Measurements from ENCODE around the gene NCBP2.
"Not testable (repeated sequence)": the region's sequence is repeated elsewhere in the genome, so short reads cannot be mapped to it uniquely, and the experiment has no call there.

Gene NCBP2

DNA sequence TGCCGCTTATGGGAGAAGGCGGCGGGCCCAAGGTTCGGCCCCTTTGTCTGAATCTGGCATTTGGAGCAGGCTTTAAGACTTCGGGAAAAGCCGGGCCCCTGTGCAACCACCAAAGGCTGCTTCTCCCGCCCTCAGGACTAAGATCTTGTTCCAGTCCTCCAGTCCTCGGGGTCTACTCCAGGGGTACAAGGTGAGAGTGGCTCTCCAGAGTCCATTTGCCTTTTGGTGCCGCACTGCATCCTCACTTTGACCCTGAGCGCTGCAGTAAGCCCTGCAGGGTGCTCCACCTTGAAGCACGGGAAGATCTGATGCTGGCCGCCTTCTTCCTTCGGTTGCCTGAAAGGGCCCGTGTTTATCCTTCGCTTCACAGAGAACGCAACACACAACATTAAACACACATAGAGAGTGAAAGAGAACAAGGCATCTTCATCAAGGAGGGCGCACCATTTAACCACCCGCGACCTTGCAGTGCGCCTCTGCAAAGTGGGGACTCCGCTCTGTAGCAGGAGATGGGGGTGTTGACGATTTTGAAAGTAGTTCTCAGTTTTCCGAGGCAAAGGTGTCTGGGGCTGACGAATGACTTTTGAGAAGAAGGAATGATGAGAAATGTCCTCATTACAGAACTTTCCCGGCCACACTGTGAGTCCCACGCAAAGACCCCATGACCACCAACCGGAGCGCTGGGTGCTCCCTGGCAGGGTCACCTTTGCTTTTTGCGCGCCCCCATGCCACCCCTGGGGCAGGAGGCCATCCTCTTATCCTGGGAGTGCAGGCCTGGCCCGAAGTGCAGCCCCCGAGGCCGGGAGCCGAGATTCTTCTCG is 25.3 kb upstream of the NCBP2 start:
- DNase-seq: no peak

DNA sequence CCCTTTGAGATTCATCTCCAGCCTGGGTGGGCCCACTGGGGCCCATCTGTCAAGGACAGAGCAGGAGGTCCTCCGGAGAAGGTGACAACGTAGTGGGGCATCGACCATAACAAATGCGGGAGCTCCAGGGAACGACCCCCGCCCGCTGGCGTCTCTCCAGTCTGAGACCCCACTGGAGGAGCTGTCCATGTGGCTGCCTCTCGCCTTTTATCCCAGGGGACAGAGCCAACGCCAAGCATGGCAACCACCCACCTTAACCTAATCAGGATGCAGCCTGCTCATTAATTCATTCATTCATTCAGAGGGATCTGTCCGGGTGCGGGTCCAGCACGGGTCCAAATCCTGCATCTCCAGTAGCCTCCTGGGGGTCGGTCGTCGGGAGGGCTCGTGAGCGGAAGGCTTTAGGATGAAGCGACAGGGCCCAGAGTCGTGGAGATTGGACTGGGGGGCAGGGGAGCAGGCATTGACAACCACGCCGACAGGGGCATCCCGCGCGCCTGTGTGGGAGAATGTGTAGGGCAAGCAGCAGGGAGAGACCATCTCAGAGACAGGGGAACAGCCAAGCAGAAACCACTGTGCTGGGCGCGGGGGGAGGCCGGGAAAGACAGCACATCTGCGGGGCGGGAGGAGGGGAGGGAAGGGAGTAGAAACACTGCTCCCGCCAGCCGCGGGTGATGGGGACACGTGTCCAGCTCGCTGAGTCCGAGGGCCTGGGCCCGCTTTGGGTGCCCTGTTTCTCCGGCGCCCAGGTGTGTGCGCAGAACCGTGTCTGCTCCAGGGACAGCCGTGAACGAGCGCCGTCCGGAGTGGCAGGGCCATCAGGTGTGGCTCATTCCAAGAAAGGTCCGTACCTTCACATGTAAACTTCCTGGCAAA is 24.4 kb upstream of the NCBP2 start:
- no peak for DNase-seq

DNA sequence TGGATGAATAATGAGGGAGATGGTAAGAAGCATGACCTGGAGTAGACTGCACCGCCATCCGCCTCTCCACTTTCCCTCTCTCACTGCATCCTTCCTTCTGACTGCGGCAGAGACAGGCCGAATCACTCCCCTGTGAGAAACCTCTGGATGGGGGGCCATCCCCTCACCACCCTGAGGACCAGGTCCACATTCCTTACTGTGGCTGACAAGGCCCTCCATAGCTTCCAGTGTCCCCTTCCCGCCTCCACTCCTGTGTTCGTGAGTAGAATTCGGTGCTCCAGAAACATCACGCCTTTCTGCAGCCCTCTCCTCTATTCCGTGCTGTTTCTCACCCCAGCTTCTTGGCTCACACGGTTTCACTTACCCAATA is 23.5 kb upstream of the NCBP2 start:
- DNase-seq: no peak

DNA sequence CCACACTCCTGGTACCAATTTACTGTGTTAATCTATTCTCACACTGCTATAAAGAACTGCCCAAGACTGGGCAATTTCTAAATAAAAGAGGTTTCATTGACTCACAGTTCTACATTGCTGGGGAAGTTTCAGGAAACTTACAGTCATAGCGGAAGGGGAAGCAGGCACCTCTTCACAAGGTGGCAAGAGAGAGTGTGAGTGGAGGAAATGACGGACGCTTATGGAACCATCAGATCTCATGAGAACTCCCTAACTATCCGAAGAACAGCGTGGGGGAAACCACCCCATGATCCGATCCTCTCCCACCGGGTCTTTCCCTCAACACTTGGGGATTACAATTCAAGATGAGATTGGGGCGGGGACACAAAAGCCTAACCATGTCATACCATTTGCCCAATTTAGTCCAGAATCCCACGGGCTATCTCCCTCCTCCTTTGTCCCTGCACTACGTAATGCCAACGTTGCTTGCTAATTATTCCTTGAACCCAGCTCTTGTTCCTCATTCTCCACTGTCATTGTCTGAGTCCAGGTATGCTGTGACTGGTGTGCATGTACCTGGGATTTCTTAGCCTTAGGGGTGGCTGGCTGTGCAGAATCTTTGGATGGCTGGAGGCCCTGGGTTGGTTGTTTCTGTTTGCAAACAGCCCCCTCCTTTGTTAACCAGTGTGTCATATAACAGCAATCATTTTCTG is 22.9 kb upstream of the NCBP2 start:
- no peak for DNase-seq

DNA sequence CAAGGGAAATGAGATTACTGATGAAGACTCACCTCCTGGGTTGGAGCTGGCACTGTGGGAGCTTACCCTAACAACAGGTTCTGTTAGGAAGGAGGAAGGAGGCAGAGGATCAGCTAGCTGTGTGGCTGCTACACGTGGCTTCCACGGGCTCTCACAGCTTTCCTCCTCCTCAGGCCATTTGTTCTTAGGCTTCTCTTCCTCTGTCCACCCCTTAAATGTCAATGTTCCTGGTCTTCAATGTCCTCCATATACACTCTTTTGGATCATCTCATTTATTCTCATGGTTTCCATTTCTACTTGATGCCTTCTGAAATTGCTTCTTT is 21.3 kb upstream of the NCBP2 start:
- no peak for DNase-seq

DNA sequence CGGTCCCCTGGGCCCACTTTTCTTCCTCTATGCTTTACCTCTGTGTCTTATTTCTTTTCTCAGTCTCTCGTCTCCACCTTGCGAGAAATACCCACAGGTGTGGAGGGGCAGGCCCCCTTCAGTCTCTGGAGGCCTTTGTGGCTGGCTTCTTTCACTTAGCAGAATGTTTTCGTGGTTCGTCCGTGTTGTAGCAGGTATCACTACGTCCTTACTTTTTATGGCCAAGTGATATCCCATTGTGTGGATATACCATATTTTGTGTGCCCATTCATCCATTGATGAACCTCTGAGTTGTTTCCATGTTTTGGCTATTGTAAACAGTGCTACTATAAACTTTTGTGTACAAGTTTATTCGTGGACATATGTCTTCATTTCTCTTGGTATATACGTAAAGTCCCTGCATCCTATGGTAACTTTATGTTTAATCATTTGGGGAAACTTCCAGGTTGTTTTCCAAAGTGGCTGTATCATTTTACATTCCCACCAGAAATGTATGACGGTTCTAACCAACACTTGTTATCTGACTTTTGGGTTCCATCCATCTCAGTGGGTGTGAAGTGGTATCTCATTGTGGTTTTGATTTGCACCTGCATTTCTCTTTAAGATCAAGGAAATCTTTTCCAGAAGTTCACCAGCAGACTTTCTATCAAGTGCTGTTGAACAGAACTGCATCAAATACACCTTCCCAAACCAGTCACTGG is 20.8 kb upstream of the NCBP2 start:
- no peak for DNase-seq

DNA sequence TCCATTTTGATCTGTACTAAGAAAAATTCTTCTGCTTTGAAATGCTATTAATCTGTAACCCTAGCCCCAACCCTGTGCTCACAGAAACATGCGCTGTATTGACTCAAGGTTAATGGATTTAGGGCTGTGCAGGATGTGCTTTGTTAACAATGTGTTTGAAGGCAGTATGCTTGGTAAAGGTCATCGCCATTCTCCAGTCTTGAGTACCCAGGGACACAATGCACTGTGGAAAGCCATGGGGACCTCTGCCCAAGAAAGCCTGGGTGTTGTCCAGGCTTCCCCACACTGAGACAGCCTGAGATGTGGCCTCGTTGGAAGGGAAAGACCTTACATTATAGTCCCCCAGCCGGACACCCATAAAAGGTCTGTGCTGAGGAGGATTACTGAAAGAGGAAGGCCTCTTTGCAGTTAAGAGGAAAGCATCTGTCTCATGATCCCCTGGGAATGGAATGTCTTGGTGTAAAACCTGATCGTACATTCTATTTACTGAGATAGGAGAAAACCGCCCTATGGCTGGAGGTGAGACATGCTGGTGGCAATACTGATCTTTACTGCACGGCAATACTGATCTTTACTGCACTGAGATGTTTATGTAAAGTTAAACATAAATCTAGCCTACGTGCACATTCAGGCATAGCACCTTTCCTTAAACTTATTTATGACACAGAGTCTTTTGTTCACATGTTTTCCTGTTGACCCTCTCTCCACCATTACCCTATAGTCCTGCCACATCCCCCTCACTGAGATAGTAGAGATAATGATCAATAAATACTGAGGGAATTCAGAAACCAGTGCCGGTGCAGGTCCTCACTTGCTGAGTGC is 20.0 kb upstream of the NCBP2 start:
- no peak for DNase-seq

DNA sequence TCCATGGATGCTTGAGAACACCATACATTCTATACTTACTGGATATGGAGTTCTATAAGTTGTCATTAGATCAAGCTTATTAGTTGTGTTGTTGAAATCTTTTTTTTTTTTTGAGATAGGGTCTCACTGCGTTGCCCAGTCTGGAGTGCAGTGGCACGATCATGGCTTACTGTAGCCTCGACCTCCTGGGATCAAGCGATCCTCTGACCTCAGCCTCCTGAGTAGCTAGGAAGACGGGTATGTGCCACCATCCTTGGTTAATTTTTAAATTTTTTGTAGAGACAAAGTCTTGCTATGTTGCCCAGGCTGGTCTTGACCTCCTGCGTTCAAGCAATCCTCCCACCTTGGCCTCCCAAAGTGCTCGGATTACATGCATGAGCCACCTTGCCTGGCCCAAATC is 12.5 kb upstream of the NCBP2 start:
- DNase-seq: no peak

DNA sequence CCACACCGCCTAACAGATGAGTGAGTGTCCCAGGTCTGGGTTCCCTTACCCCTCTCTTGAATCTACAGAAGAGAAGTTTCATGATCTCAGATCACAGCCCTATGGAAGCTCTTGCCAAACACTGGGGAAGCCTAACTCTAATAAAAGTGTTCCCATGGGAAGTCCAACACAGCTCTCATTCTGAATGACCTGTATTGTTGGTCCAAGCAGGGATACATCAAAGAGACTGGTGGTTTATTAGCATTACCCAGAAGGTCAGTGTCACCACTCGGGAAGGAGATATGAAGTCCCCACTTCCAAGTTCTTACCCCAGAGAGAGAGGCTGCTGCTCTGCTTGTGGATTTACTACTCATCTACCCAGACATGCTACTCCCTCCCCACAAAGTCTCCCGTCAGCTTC is 9.0 kb upstream of the NCBP2 start:
- no peak for DNase-seq

DNA sequence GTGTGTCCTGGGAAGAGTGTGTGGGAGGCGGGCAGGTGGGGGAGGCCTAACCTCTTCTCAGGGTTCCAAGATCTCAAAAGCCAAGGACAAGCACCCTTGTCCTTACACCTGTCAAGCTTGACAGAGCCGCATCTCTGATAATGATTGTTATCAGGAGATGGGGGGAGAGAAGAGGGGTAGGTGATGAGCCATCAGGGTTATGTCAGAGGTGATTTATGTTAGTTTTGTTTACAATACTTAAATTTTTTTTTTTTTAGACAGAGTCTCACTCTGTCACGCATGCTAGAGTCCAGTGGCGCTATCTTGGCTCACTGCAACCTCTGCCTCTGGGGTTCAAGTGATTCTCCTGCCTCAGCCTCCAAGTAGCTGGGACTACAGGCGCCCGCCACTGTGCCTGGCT is 7.4 kb upstream of the NCBP2 start:
- no peak for DNase-seq

DNA sequence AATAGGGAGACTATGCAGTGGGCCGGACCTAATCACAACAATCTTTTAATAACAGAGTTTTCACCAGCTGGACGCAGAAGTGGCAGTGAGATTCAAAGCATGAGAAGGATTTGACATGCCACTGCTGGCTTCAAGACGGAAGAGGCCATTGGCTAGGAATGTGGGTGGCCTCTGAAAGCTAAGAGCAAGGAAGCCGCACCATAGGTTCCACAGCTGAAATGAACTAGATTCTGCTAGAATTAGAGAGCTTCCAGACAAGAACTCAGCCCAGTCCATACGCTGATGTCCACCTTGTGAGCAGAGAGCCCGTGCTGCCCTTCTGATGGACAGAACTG is 6.9 kb upstream of the NCBP2 start:
- DNase-seq: no peak

DNA sequence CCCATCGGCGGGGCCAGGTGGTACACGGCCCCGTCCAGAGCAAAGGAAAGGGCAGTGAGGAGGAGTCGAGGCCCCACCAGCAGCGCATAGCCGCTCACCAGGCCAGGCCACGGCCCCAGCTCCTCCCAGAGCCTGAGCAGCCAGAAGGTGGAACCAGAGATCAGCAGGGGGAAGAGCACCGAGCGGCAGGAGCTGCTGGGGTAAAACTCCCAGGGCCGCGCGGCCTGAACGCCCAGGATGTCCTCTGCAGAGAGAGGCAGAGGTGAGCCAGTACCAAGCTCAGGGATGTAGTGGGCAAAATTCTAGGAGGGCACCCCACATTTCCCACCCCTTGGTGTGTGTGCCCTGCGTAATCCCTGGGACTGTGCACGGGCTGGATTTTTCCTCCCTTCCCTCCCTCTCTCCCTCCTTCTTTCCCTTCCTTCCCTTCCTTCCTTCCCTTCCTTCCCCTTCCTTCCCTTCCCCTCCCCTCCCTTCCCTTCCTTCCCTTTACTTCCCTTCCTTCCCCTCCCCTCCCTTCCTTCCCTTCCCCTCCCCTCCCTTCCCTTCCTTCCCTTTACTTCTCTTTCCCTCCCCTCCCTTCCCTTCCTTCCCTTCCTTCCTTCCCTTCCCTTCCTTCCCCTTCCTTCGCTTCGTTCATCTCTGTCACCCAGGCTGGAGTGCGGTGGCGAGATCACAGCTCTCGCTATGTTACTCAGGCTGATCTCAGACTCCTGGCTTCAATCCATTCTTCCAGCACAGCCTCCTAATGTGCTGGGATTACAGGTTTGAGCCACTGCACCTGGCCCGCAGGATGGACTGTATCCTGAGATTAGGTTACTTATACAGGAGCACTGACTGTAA is 6.3 kb upstream of the NCBP2 start:
- DNase-seq: peak; percentile 46

DNA sequence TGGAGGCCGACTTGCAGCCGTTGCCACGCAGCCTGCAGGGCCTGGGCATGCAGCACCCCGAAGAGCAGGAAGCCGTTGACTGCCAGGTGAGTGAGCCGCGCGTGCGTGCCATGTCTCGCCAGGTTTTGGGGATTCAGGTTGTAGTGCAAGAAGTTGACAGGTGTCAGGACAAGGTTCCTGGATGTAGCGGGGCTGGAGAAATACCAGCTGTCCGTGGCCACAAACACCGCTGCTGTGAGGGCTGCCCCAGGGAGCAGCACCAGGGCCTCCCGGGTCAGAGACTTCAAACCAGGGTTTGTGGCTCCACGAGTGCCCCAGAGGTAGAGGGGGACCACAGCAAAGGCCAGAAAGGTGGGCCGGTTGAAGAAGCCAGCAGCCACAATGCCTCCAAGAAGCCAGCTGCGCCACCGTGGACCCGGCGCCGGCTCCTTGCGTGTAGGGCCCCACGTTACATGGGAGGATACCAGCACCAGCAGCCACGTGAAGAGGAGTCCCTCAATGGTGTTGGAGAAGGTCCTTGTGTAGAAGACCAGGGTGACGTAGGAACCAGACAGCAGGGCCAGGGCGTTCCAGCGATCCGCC is 5.6 kb upstream of the NCBP2 start:
- no peak for DNase-seq

DNA sequence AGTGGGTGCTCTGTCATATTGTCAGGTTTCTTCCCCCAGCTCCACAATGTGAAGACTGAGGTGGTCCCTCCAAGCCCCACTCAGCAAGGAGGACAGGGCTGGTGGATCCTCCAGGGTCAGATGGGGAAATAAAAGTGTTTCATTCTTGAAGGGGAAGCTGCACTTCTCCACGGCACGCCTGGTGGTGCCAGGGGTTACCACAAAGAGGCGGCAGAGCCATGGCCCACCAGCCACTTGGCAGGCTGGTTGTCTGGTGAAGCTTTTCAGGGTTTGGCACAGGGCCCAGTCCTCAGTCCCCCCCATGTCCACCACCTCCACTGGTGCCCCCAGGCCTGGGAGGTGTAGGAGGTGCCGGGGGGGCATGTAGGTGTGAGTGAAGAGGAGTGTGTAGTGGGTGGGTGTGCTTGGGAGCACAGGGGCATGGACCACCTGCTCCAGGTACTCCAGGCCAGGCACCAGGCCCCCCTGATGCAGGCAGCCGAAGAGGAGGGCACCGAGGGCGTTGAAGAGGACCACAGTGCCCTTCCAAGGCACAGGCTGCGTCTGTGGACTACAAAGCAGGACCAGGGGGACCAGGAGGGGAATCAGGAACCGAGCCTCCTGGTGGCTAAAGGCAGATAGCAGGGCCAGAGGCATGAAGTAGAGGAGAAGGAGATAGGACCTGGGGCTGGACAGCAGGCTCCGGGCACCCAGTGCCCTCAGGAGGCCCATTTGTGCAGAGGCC is 5.0 kb upstream of the NCBP2 start:
- no peak for DNase-seq

DNA sequence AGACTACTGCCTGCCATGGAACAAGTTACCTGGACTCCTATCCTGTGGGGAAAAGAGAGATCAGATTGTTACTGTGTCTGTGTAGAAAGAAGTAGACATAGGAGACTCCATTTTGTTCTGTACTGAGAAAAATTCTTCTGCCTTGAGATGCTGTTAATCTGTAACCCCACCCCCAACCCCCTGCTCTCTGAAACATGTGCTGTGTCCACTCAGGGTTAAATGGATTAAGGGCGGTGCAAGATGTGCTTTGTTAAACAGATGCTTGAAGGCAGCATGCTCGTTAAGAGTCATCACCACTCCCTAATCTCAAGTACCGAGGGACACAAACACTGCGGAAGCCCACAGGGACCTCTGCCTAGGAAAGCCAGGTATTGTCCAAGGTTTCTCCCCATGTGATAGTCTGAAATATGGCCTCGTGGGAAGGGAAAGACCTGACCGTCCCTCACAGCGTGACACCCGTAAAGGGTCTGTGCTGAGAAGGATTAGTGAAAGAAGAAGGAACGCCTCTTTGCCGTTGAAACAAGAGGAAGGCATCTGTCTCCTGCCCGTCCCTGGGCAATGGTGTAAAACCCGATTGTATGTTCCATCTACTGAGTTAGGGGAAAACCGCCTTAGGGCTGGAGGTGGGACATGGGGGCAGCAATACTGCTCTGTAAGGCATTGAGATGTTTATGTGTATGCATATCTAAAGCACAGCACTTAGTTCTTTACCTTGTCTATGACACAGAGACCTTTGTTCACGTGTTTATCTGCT is 1.9 kb upstream of the NCBP2 start:
- DNase-seq: not testable (repeated sequence)

DNA sequence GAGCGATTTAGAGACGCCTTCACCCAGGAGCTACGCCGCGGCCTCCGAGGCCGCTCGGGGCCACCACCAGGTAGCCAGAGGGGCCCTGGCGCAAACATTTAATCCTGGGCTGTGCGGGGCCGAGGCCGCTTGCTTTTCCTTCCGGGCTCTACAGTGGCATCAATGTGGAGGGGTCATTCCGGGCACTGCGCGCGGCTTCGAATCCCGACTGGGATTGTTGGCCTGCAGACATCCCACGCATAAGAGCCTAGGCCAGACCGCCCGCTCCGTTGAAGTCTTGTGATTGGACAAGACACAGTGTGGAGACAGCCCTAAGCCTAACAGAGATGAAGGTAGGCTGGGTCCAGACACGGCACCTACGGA is 568 bp upstream of the NCBP2 start:
- no peak for DNase-seq

DNA sequence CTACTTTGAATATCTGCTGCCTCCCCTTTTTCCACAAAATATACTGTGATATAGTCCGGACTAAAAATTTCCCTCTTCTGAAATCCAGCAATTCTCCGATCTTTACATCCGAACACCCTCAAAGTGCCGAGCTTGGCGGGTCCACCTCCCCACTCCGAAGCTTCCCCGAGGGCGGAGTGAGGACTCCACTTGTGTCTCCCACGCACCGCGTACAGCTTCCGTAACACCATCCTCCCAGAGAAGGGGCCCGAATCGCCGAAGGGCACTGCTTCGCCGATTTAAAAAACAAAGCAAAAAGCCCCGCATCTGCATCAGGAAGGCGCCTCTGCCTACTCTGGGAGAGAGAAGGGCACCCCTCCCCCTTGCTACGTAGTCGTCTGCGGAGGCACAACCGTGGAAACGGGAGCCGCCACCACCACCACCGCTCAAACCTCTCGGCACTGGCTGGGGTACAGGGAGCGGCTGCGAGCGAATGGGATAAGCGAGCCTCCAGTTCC is 551 bp downstream of the NCBP2 start:
- DNase-seq: peak; percentile 28

DNA sequence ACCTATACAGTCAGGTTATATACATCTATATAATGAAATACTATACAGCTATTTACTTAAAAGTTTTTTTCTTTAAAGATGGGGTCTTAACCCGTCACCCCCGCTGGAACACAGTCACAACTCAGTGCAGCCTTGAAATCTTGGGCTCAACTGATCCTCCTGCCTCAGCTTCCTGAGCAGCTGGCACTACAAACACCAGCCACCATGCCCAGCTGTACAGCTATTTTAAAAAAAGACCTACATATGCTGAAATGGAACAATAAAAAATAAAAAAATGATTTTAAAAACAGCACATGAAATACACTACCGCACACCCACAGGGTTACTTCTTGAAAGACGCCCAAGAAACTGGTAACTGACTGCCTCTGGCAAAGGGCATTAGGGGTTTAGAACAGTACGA is 3.8 kb downstream of the NCBP2 start:
- peak; percentile 21 for DNase-seq

DNA sequence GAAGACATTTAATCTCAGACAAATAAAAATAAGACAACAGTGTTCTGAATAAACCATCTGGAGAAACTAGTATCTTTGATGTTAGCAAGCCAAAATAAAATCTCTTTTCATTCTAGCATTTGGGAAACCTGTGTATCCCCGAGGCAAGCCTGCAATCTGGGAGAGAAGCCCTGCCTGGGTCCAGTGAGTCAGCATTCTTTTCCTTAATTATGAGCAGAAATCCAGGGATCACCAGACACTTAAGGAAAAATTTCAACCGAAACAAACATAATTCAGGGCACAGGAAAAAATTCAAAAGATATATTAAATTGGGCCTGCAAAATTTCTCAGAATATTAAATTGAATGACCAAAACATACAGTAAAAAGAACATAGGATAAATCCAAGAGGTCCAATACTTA is 4.2 kb downstream of the NCBP2 start:
- DNase-seq: no peak

DNA sequence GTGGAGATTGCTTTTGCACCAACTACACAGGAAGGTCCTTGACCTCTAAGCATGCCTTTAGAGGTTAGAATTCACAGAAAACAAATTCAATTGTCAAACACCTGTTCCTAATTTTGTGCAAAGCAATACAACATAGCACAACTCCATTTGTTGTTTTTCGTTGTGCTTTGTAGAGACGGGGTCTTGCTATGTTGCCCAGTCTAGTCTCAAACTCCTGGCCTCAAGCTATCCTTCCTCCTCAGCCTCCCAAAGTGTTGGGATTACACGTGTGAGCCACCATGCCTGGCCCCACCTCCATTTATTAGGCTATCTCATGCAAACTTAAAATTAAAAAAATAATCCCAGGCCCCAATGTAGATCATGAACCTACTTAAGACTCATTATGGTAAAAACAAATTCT is 6.0 kb downstream of the NCBP2 start:
- no peak for DNase-seq

All from NCI-H1694 (cell line).